ENCODE results near the gene MLH1. TPM values are rescaled to one million over a fixed set of nuclear protein-coding genes. Genes with fewer than 3 reads are reported as not detected.
A peak's percentile ranks its signal among the peaks of the same experiment; 100 is the strongest.

The MLH1 gene
- polyA plus RNA-seq, 1 of the 3 experiments (the other 2 are of a cell fraction), result 24.0 TPM

DNA sequence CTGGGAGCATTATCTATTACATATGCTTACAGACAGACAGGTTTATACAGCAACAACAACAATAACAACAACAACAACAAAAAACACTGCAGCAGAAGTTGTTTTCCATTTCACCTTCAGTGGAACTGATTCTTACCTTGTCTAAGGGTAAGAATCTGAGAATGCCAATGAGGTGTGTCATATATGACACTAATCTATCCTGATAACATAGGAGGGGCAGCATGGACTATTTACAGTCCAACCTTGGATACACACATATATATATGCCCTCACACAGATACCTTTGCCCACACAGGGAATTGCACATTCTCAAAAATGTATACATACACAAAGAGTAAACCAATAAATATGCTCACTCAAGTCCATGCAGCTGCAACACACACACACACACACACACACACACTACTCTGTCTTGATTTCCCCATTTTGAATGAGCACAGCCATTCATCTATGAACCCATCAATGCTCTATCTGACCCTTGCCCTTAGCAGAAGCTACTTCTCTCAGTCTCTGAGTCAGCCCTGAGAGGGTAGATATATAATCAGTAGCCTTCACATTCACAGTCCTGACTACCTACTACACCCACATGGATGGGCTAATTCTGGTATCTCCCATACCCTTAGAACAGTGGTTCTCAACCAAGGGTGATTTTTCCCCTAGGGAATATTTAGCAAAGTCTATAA is 38.7 kb upstream of the MLH1 start:
- Histone ChIP-seq H2AFZ (ENCODE audit: low read depth) (no peak overlapping the region), H3F3A (replicated peaks; ENCODE audit: insufficient read depth) (no peaks in the 10 kb centered on the region), H3K27me3 (ENCODE audit: insufficient read depth) (no peaks in the 10 kb centered on the region; the same call in 1 of the 2 replicates), H3K79me2 (ENCODE audit: insufficient read depth) (no peaks in the 10 kb centered on the region), H3K4me2 (no peak overlapping the region), H4K20me1 (ENCODE audit: insufficient read depth) (no peaks in the 10 kb centered on the region), H3K9ac (no peak overlapping the region), H3K27ac (ENCODE audit: low read depth in 2 of 2, low read length in 1 of 2) (no peak overlapping the region), H3K4me3 (ENCODE audit: low read depth in 2 of 2, low read length in 1 of 2) (no peak overlapping the region), H3K36me3 (replicated peaks in 1 of 2; ENCODE audit: control insufficient read depth in 1 of 2, insufficient read depth in 2 of 2, low read length in 1 of 2) (no peaks in the 10 kb centered on the region), H3K4me1 (ENCODE audit: control insufficient read depth in 1 of 2, insufficient read depth in 2 of 2, low read depth in 1 of 2, low read length in 1 of 2) (peaks cover 12 to 28% of the 10 kb centered on the region in 2 experiments; a peak in 3 of 4 replicates), H3K9me2 (no peaks in the 10 kb centered on the region), H3K9me3 (no peaks in the 10 kb centered on the region)
- DNase-seq, result no peak
- no peak for TF ChIP-seq NFIC (IDR thresholded peaks at IDR 0.05; ENCODE audit: borderline replicate concordance)
- no peak for TF ChIP-seq MXI1 (IDR thresholded peaks at IDR 0.05; ENCODE audit: low read depth, low read length)
- no peak for TF ChIP-seq FOSL2 (IDR thresholded peaks at IDR 0.05; ENCODE audit: borderline replicate concordance, low read depth)
- TF ChIP-seq NRF1 (IDR thresholded peaks at IDR 0.05; ENCODE audit: low read depth, low read length), result no peak
- no peak for TF ChIP-seq GABPA (IDR thresholded peaks at IDR 0.05; ENCODE audit: low read depth)
- TF ChIP-seq ELF1 (IDR thresholded peaks at IDR 0.05), result no peak
- TF ChIP-seq, protein P1, sequence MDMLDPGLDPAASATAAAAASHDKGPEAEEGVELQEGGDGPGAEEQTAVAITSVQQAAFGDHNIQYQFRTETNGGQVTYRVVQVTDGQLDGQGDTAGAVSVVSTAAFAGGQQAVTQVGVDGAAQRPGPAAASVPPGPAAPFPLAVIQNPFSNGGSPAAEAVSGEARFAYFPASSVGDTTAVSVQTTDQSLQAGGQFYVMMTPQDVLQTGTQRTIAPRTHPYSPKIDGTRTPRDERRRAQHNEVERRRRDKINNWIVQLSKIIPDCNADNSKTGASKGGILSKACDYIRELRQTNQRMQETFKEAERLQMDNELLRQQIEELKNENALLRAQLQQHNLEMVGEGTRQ (IDR thresholded peaks at IDR 0.05; ENCODE audit: borderline replicate concordance, low read depth, low read length), result no peak
- TF ChIP-seq, protein P2, sequence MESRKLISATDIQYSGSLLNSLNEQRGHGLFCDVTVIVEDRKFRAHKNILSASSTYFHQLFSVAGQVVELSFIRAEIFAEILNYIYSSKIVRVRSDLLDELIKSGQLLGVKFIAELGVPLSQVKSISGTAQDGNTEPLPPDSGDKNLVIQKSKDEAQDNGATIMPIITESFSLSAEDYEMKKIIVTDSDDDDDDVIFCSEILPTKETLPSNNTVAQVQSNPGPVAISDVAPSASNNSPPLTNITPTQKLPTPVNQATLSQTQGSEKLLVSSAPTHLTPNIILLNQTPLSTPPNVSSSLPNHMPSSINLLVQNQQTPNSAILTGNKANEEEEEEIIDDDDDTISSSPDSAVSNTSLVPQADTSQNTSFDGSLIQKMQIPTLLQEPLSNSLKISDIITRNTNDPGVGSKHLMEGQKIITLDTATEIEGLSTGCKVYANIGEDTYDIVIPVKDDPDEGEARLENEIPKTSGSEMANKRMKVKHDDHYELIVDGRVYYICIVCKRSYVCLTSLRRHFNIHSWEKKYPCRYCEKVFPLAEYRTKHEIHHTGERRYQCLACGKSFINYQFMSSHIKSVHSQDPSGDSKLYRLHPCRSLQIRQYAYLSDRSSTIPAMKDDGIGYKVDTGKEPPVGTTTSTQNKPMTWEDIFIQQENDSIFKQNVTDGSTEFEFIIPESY (IDR thresholded peaks at IDR 0.05; ENCODE audit: borderline replicate concordance, low read depth), result no peak
- TF ChIP-seq JUND (IDR thresholded peaks at IDR 0.05), result no peak
- TF ChIP-seq, protein P3, sequence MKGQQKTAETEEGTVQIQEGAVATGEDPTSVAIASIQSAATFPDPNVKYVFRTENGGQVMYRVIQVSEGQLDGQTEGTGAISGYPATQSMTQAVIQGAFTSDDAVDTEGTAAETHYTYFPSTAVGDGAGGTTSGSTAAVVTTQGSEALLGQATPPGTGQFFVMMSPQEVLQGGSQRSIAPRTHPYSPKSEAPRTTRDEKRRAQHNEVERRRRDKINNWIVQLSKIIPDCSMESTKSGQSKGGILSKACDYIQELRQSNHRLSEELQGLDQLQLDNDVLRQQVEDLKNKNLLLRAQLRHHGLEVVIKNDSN (IDR thresholded peaks at IDR 0.05; ENCODE audit: borderline replicate concordance, low read depth), result no peak
- ChIA-PET CTCF (interaction anchor here (1.1 to 7.8 kb wide), 3 partner anchors 15 to 225 kb away, joined by 3 to 37 read pairs (median 7); partner anchors contain the start of genes EPM2AIP1 and MLH1), POLR2A (no interaction called here)

DNA sequence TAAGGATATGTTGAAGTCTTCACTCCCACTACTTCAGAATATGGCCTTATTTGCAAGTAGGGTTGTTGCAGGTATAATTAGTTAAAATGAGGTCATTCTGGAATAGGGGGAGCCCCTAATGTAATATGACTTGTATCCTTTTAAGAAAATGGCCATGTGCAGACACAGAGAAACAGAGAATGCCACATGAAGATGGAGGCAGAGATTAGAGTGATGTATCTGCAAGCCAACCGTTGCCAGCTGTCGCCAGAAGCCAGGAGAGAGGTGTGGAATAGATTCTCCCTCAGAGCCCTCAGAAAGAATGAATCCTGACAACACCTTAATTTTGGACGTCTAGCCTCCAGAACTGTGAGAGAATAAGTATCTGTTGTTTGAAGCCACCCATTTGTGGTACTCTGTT is 37.2 kb upstream of the MLH1 start:
- CTCF ChIA-PET, result interaction anchor here (0.6 to 7.8 kb wide), 9 partner anchors 12 to 227 kb away, joined by 3 to 55 read pairs (median 19); partner anchors contain the start of genes EPM2AIP1 and MLH1
- 64% methylated on average over 3 of the region's 3 CpGs for WGBS (ENCODE audit: low lambda C conversion rate)

More for the DNA sequence above, 37.2 kb upstream of the MLH1 start:
- H3K9me3 ChIP-seq, result no peaks in the 10 kb centered on the region
- no peak overlapping the region for H3K4me2 ChIP-seq
- POLR2A ChIA-PET, result no interaction called here
- H3K9ac ChIP-seq, result no peak overlapping the region
- H3K79me2 ChIP-seq (ENCODE audit: insufficient read depth), result no peaks in the 10 kb centered on the region
- no peak for DNase-seq
- H3K27ac ChIP-seq (ENCODE audit: low read depth in 2 of 2, low read length in 1 of 2), result no peak overlapping the region; a peak in 1 of 4 replicates
- no peaks in the 10 kb centered on the region for H3F3A ChIP-seq (replicated peaks; ENCODE audit: insufficient read depth)
- H3K4me1 ChIP-seq (ENCODE audit: control insufficient read depth in 1 of 2, insufficient read depth in 2 of 2, low read depth in 1 of 2, low read length in 1 of 2), result peaks cover 12 to 29% of the 10 kb centered on the region in 2 experiments; a peak in 3 of 4 replicates
- H3K27me3 ChIP-seq (ENCODE audit: insufficient read depth), result no peaks in the 10 kb centered on the region; the same call in 1 of the 2 replicates
- no peak overlapping the region for H3K4me3 ChIP-seq (ENCODE audit: low read depth in 2 of 2, low read length in 1 of 2)
- no peaks in the 10 kb centered on the region for H3K36me3 ChIP-seq (replicated peaks in 1 of 2; ENCODE audit: control insufficient read depth in 1 of 2, insufficient read depth in 2 of 2, low read length in 1 of 2)
- no peak overlapping the region for H2AFZ ChIP-seq (ENCODE audit: low read depth)
- no peak for TF ChIP-seq NFIC (IDR thresholded peaks at IDR 0.05; ENCODE audit: borderline replicate concordance)
- TF ChIP-seq RFX5 (IDR thresholded peaks at IDR 0.05; ENCODE audit: low read length), result no peak
- TF ChIP-seq YY1 (IDR thresholded peaks at IDR 0.05; ENCODE audit: low read depth), result no peak
- no peak for TF ChIP-seq FOXJ3 (CRISPR knock-in tag; IDR thresholded peaks at IDR 0.05)
- TF ChIP-seq GATA2 (CRISPR knock-in tag; IDR thresholded peaks at IDR 0.05), result peak; percentile 84
- peak; percentile 37; the same call in 1 of the 2 replicates for TF ChIP-seq MXI1 (IDR thresholded peaks at IDR 0.05; ENCODE audit: low read depth, low read length)
- TF ChIP-seq CHD2 (IDR thresholded peaks at IDR 0.05; ENCODE audit: low read length, partially characterized antibody), result peak; percentile 52
- peak in 1 of 2 experiments; percentile 42; a peak in 1 of 4 replicates for TF ChIP-seq EP300 (IDR thresholded peaks at IDR 0.05; ENCODE audit: borderline replicate concordance in 1 of 2, low read depth in 1 of 2, low read length in 1 of 2)
- TF ChIP-seq, protein P4, sequence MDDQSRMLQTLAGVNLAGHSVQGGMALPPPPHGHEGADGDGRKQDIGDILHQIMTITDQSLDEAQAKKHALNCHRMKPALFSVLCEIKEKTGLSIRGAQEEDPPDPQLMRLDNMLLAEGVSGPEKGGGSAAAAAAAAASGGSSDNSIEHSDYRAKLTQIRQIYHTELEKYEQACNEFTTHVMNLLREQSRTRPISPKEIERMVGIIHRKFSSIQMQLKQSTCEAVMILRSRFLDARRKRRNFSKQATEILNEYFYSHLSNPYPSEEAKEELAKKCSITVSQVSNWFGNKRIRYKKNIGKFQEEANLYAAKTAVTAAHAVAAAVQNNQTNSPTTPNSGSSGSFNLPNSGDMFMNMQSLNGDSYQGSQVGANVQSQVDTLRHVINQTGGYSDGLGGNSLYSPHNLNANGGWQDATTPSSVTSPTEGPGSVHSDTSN (IDR thresholded peaks at IDR 0.05), result no peak
- peak; percentile 49; the same call in 1 of the 2 replicates for TF ChIP-seq RCOR1 (IDR thresholded peaks at IDR 0.05; ENCODE audit: low read length)
- no peak for TF ChIP-seq EZH2phosphoT487 (IDR thresholded peaks at IDR 0.05; ENCODE audit: borderline replicate concordance, low read depth)
- TF ChIP-seq, protein P5, sequence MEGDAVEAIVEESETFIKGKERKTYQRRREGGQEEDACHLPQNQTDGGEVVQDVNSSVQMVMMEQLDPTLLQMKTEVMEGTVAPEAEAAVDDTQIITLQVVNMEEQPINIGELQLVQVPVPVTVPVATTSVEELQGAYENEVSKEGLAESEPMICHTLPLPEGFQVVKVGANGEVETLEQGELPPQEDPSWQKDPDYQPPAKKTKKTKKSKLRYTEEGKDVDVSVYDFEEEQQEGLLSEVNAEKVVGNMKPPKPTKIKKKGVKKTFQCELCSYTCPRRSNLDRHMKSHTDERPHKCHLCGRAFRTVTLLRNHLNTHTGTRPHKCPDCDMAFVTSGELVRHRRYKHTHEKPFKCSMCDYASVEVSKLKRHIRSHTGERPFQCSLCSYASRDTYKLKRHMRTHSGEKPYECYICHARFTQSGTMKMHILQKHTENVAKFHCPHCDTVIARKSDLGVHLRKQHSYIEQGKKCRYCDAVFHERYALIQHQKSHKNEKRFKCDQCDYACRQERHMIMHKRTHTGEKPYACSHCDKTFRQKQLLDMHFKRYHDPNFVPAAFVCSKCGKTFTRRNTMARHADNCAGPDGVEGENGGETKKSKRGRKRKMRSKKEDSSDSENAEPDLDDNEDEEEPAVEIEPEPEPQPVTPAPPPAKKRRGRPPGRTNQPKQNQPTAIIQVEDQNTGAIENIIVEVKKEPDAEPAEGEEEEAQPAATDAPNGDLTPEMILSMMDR (IDR thresholded peaks at IDR 0.05), result no peak
- no peak for TF ChIP-seq NRF1 (IDR thresholded peaks at IDR 0.05; ENCODE audit: low read depth, low read length)
- no peak for TF ChIP-seq TEAD4 (IDR thresholded peaks at IDR 0.05; ENCODE audit: borderline replicate concordance, insufficient read depth)
- H3K9me2 ChIP-seq, result no peaks in the 10 kb centered on the region
- H4K20me1 ChIP-seq (ENCODE audit: insufficient read depth), result no peaks in the 10 kb centered on the region
